HEK293T (cell line): ENCODE data around the gene ACTR1B.

Experiments used
- BHLHE40 ChIP-seq: fragments of 450-650 bp; IDR thresholded peaks from 2 replicates; pipeline ENCODE4 v1.6.1; 2016; ENCODE audit warnings: mild to moderate bottlenecking, moderate library complexity, borderline replicate concordance
- ELF4 ChIP-seq: fragments of 450-650 bp; IDR thresholded peaks from 2 replicates; pipeline ENCODE4 v1.6.1; 2017; ENCODE audit warnings: antibody characterized with exemption
- FOXM1 ChIP-seq: fragments of 450-650 bp; IDR thresholded peaks from 2 replicates; pipeline ENCODE4 v1.6.1; 2017; ENCODE audit warnings: mild to moderate bottlenecking, borderline replicate concordance
- SP1 ChIP-seq: fragments of 450-650 bp; IDR thresholded peaks from 2 replicates; pipeline ENCODE4 v1.6.1; 2017
- SUZ12 ChIP-seq: fragments of 450-650 bp; IDR thresholded peaks from 2 replicates; pipeline ENCODE4 v1.6.1; 2016; ENCODE audit warnings: mild to moderate bottlenecking
- TARDBP ChIP-seq: fragments of 450-650 bp; IDR thresholded peaks from 2 replicates; pipeline ENCODE4 v1.6.1; 2016
- TF ChIP-seq, protein P1 (sequence below): fragments of 450-650 bp; IDR thresholded peaks from 2 replicates; pipeline ENCODE4 v1.6.1; 2016

DNA sequence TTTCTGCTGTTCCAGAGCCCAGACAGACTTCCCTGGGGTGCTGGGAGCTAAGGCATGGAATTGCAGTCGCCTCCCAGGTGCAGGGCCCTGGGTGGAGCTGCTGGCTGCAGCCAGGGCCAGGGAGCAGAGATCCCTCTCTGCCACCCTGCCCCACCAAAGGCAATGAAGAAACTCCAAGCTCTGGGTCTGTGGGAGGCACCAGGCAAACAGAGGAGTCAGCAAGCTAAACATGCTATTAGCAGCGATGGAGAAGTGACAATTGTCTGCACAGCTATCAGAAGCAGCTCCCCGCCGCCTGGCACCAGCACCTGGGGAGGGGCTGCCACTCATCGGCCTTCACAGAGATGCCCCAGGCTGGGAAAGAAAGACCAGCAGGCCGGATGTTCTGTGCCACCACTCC, 45.9 kb downstream of the ACTR1B start:
- TF ChIP-seq SP1 (no peak), TARDBP (no peak), SUZ12 (no peak), FOXM1 (no peak), ELF4 (no peak), BHLHE40 (no peak)
- TF ChIP-seq, protein P1, sequence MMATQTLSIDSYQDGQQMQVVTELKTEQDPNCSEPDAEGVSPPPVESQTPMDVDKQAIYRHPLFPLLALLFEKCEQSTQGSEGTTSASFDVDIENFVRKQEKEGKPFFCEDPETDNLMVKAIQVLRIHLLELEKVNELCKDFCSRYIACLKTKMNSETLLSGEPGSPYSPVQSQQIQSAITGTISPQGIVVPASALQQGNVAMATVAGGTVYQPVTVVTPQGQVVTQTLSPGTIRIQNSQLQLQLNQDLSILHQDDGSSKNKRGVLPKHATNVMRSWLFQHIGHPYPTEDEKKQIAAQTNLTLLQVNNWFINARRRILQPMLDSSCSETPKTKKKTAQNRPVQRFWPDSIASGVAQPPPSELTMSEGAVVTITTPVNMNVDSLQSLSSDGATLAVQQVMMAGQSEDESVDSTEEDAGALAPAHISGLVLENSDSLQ: no peak
